ENCODE measurements around the gene SEMA4D.

The SEMA4D gene

DNA sequence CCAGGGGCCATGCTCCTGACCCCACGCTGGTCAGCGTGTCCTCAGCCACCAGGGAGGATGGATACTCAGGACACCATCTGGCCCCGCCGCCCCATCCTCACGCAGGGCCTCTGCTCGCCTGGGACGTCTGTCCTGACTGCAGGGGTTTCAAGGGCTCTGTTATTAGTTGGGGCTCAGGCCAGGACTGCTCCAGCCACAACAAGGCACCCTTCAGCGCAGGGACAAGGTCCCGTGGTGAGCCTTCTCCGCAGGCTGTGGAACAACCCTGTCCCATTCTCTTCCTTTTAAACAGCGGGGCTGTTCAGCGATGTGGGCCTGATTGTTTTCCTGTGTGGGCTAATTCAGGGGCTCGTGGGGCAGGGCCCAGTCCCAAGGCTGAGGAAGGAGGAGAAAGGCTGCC, 61.6 kb downstream of the SEMA4D start:
- TF ChIP-seq, protein P1, sequence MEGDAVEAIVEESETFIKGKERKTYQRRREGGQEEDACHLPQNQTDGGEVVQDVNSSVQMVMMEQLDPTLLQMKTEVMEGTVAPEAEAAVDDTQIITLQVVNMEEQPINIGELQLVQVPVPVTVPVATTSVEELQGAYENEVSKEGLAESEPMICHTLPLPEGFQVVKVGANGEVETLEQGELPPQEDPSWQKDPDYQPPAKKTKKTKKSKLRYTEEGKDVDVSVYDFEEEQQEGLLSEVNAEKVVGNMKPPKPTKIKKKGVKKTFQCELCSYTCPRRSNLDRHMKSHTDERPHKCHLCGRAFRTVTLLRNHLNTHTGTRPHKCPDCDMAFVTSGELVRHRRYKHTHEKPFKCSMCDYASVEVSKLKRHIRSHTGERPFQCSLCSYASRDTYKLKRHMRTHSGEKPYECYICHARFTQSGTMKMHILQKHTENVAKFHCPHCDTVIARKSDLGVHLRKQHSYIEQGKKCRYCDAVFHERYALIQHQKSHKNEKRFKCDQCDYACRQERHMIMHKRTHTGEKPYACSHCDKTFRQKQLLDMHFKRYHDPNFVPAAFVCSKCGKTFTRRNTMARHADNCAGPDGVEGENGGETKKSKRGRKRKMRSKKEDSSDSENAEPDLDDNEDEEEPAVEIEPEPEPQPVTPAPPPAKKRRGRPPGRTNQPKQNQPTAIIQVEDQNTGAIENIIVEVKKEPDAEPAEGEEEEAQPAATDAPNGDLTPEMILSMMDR (IDR thresholded peaks at IDR 0.05; ENCODE audit: low read depth, low read length) = no peak
- no peak overlapping the region for H3K4me3 ChIP-seq (ENCODE audit: low read depth, low read length)

DNA sequence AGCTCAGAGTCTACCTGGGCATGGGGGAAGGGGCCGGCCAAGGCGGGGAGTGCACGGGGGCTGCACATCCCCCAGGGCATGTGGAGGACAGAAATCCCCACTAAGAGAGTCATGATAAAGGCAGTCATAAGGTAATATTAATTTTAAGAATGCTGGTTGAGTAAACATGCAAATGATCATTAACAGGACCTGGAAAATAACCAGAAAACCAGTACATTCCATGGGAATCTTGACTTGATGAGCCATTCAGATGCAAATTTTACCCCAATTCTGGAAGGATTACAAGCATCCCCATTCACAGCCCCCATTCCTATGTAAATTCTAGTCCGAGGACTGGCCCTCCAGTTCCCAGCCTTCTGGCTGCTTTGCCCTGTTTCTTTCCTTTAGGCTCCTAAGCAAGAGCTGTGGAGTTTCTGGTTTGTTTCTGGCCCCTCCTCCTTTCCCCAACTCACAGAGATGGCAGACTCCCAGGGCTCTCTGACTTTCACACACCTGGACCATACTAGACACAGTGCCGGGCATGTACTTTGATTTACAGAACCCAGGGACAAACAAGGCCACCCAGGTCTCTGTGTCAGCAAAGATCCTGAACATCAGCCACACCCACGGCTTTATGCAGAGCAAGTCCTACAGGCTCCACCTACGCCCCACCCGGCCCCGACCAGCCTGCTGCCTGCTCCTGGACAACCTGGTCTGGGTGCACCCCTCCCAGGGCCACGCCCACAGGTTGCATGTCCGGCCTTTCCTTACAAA, 62.7 kb downstream of the SEMA4D start:
- no peak overlapping the region for H3K4me3 ChIP-seq (ENCODE audit: low read depth, low read length)
- TF ChIP-seq, protein P1 (IDR thresholded peaks at IDR 0.05; ENCODE audit: low read depth, low read length) = no peak

DNA sequence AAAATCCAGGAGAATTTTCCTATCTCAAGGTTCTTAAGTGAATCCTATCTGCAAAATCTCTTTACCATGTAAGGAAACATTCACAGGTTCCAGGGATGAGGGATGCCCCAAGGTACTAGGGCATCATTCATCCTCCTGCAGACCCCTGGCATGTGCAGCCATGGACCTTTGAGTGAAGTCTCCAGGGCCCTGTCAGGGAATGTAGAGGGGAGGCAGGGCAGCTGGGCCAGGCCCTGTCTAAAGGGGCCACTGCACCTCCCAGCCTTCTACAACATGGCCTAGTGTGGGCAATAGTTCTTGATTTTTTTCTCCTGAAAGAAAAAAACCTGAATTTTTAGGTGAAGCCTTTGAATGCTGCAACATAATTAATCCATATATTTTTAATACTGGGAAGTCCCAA, 63.3 kb downstream of the SEMA4D start:
- TF ChIP-seq, protein P1 (IDR thresholded peaks at IDR 0.05; ENCODE audit: low read depth, low read length) = no peak
- no peak overlapping the region for H3K4me3 ChIP-seq (ENCODE audit: low read depth, low read length)

DNA sequence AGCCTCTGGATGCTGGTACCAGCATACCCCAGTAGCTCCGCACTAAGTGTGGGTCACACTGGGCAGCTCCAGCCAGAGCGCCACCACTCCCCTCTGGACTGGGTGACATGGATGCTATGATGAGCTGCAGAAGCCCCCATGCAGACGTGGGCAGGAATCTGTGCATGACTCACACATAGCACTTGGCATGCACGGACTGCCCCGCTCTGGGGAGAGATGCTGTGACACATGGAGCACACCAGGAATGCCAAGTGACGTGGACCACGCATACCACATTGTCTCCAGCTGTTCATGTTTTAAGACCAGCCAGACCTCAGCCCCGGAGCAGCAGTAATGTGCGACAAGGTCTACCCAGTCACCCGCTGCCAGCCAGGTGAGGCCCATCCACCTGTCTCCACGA, 64.1 kb downstream of the SEMA4D start:
- TF ChIP-seq, protein P1 (IDR thresholded peaks at IDR 0.05; ENCODE audit: low read depth, low read length) = no peak
- H3K4me3 ChIP-seq (ENCODE audit: low read depth, low read length) = no peak overlapping the region

DNA sequence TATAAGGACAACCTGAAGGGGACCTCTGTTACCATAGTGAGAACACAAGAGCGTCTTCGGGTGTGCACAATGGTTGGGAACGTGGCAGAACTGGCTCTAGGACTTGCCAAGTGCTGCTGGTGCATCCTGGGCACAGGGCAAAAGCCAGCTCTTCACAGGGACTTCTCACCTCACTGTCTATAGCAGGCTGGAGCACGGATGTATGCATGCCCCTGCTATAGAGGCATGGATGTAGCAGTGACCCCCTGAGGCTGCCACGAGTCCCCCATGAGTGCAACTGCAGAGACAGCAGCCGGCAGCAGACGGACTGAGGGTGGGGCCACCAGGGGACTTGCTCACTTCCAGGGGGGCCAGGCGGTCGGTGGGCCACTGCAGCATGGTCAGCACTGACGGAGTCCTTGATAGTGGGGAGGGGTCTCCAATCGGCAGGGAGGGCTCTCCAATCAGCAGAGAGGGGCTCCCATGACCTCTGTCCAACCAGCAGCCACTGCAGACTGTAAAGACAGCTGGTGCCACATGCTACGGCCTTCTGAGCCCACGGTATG, 64.9 kb downstream of the SEMA4D start:
- TF ChIP-seq, protein P1 (IDR thresholded peaks at IDR 0.05; ENCODE audit: low read depth, low read length) = no peak
- H3K4me3 ChIP-seq (ENCODE audit: low read depth, low read length) = no peak overlapping the region

DNA sequence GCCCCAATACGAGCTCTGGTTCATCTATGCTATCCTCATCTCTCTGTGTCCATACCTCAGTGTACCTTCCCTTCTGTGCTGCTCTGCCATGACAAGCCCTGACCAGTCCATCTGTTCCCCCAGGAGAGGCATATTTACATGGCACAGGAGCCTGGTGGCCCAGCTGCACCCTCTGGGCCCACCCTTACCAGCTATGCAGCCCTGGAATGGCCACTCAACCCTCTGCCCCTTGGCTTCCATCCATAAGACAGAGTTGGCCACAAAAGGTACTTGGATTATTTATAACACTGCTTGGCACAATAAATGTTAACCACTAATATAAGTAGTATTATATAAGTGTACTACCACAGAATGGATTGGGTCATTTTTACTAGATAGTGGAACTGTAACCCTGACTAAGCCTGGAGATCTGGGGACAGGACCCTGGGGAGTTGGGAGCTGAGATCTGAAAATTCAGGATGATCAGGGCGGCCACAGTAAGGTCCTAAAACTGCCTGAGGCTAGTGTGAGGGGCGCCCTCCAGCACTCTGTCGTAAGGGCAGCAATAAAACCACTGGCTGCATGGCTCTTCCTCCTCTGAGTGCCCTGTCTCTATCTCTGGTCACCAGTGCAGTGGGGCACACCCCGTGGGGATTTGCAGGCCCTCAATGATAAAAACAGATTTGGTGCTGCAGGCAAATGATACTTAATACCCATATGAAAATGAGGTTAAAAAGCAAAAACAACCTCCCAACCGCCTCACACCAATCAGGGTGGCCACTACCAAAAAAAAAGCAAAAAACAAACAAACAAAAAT, 65.8 kb downstream of the SEMA4D start:
- no peak overlapping the region for H3K4me3 ChIP-seq (ENCODE audit: low read depth, low read length)
- TF ChIP-seq, protein P1 (IDR thresholded peaks at IDR 0.05; ENCODE audit: low read depth, low read length) = no peak

DNA sequence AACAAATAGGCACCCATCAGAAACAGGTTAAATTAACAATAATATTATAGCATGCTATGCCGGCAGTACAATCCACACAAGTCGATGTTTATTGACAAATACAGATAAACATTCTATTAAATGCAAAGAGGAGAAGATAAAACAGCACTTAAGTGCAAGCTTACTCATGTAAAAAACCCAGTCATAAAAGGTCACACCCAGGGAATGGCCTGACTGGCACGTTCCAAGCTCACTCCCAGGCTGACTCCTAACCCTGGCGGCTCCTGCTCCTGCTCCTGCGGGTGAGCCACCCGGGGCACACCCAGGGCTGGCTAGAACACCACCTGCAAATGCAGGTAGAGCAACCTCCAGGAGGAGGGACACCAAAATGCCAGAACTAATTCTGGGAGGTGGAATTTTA, 66.9 kb downstream of the SEMA4D start:
- TF ChIP-seq, protein P1 (IDR thresholded peaks at IDR 0.05; ENCODE audit: low read depth, low read length) = no peak
- H3K4me3 ChIP-seq (ENCODE audit: low read depth, low read length) = no peak overlapping the region

Data from WI38 (cell line).